ENCODE measurements around the gene PIP4K2B.

The PIP4K2B gene

DNA sequence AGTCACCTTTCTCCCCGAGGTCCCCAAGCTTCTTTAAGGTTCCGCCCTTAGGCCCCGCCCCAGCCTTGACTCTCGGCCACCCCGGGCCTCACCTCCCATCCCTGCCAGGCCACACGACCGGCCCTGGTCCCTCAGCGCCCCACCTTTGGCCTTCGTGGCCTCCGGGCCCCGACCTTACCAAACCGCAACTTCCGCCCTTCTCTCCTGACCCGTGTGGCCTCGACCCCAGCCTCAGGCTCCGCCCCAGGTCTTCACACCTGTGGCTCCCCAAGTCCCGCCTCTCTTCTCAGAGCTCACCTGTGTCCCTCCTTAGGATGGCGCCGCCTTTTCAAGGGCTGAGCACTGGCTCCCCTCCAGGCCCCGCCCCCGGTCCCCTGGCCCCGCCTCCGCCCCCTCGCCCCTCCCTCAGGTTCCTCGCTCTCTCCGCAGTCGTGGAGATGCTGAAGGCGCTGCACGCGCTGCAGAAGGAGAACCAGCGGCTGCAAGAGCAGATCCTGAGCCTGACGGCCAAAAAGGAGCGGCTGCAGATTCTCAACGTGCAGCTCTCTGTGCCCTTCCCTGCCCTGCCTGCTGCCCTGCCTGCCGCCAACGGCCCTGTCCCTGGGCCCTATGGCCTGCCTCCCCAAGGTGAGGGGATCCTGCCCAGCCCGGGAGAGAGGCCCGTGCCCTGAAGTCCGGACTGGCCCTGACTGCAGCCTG, 79.3 kb downstream of the PIP4K2B start:
- CTCF ChIA-PET: no interaction called here

DNA sequence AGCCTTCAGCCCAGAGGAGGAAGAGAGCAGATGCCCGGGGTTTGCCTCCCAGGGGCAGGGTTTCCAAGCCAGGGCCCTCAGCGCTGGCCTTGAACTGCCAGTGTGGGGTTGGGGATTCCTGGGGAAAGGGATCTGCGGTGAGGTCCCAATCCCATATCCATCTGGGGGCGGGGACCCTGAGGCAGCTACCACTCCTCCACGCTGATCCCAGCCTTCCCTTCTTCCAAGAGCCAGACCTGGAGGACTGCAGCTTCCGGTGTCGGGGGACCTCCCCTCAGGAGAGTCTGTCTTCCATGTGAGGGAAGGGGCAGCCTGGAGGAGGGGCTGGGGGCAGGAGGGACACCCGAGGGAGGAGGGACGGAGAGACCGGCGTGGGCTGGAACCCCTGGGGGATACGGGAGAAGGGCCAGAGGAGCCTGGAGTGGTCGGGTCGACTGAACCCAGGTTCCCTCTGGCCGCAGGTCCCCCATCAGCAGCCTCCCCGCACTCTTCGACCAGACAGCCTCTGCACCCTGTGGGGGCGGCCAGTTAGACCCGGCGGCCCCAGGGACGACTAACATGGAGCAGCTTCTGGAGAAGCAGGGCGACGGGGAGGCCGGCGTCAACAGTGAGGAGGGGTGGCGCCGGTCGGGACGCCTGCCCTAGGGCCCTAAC, 79.9 kb downstream of the PIP4K2B start:
- no peak for DNase-seq (ENCODE audit: low spot score)
- TF ChIP-seq, protein P1, sequence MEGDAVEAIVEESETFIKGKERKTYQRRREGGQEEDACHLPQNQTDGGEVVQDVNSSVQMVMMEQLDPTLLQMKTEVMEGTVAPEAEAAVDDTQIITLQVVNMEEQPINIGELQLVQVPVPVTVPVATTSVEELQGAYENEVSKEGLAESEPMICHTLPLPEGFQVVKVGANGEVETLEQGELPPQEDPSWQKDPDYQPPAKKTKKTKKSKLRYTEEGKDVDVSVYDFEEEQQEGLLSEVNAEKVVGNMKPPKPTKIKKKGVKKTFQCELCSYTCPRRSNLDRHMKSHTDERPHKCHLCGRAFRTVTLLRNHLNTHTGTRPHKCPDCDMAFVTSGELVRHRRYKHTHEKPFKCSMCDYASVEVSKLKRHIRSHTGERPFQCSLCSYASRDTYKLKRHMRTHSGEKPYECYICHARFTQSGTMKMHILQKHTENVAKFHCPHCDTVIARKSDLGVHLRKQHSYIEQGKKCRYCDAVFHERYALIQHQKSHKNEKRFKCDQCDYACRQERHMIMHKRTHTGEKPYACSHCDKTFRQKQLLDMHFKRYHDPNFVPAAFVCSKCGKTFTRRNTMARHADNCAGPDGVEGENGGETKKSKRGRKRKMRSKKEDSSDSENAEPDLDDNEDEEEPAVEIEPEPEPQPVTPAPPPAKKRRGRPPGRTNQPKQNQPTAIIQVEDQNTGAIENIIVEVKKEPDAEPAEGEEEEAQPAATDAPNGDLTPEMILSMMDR (conservative IDR thresholded peaks at IDR 0.05; ENCODE audit: low read depth): no peak
- H3K27ac ChIP-seq: peak overlapping the region; percentile 57
- ChIA-PET POLR2A (ENCODE audit: low non-redundant PET) (no interaction called here), CTCF (interaction anchor here (0.7 kb wide), 1 partner anchor 325 kb away, joined by 3 read pairs; no protein-coding TSS in a partner anchor)

More for the DNA sequence above, 79.3 kb downstream of the PIP4K2B start:
- H3K27ac ChIP-seq: peak overlapping the region; percentile 57
- TF ChIP-seq, protein P1 (conservative IDR thresholded peaks at IDR 0.05; ENCODE audit: low read depth): no peak
- POLR2A ChIA-PET (ENCODE audit: low non-redundant PET): no interaction called here
- no peak for DNase-seq (ENCODE audit: low spot score)

DNA sequence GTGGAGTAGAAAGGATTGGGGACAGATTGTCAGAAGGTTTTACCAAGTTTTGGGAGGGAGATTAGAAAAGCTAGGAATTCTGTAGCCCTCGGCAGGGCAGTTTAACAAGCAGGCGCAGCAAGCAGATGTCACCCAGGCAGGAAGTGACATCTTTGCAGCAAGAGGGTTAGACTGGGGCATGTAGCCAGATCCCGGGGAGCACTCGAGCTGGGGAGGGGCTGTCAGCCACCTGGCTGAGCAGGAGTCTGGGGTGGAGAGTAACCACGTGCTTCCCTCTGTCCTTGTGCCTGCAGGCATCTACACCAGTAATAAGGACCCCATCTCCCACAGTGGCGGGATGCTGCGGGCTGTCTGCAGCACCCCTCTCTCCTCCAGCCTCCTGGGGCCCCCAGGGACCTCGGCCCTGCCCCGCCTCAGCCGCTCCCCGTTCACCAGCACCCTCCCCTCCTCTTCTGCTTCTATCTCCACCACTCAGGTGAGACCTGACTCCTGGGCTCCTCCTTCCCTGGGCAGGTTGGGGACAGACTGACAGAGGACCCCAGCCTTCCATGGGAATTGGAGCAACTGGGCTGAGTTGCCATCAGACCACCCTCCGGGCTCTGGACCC, 82.1 kb downstream of the PIP4K2B start:
- ChIA-PET POLR2A (ENCODE audit: low non-redundant PET) (interaction anchor here (0.9 kb wide), 1 partner anchor 11 kb away, joined by 3 read pairs; no protein-coding TSS in a partner anchor), CTCF (interaction anchor here (1.3 kb wide), 1 partner anchor 18 kb away, joined by 5 read pairs; no protein-coding TSS in a partner anchor)
- no peak for DNase-seq (ENCODE audit: low spot score)
- TF ChIP-seq, protein P1 (conservative IDR thresholded peaks at IDR 0.05; ENCODE audit: low read depth): no peak
- peak overlapping the region; percentile 57 for H3K27ac ChIP-seq

DNA sequence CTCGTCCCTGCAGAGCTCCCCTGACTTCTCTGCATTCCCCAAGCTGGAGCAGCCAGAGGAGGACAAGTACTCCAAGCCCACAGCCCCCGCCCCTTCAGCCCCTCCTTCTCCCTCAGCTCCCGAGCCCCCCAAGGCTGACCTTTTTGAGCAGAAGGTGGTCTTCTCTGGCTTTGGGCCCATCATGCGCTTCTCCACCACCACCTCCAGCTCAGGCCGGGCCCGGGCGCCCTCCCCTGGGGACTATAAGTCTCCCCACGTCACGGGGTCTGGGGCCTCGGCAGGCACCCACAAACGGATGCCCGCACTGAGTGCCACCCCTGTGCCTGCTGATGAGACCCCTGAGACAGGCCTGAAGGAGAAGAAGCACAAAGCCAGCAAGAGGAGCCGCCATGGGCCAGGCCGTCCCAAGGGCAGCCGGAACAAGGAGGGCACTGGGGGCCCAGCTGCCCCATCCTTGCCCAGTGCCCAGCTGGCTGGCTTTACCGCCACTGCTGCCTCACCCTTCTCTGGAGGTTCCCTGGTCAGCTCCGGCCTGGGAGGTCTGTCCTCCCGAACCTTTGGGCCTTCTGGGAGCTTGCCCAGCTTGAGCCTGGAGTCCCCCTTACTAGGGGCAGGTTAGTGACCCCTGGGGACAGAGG, 82.9 kb downstream of the PIP4K2B start:
- POLR2A ChIA-PET (ENCODE audit: low non-redundant PET): interaction anchor here (0.9 kb wide), 1 partner anchor 10 kb away, joined by 3 read pairs; no protein-coding TSS in a partner anchor
- H3K27ac ChIP-seq: peak overlapping the region; percentile 57
- TF ChIP-seq, protein P1 (conservative IDR thresholded peaks at IDR 0.05; ENCODE audit: low read depth): no peak
- CTCF ChIA-PET: interaction anchor here (1.3 kb wide), 1 partner anchor 19 kb away, joined by 5 read pairs; no protein-coding TSS in a partner anchor
- no peak for DNase-seq (ENCODE audit: low spot score)
